ENCODE data around the gene TPCN2. TPM values are rescaled to one million over a fixed set of nuclear protein-coding genes. Genes with fewer than 3 reads are reported as not detected.

The TPCN2 gene
- total and polyA plus RNA-seq, 2 of the 4 experiments (the other 2 are of a cell fraction) = 3.4 to 8.0 TPM

- Histone ChIP-seq H2BK20ac (ENCODE audit: low read depth, low read length) (0 out of 2 replicates have a peak overlapping the region, but pooled peaks have one; percentile 28), H3K9me1 (ENCODE audit: insufficient read depth, low read length) (peaks cover 17% of the 10 kb centered on the region), H3K56ac (ENCODE audit: extremely low read depth, insufficient read depth, low read length) (no peak overlapping the region), H2AK9ac (replicated peaks; ENCODE audit: low read depth, low read length, poor library complexity) (peak overlapping the region; percentile 55), H3K4me3 (ENCODE audit: insufficient read depth, low read depth, low read length) (no peak overlapping the region), H3K14ac (replicated peaks; ENCODE audit: low read depth, low read length) (no peak overlapping the region), H2BK15ac (ENCODE audit: low read depth, low read length) (peak overlapping the region; percentile 64; the same call in 1 of the 3 replicates), H4K91ac (ENCODE audit: insufficient read depth, low read depth, low read length) (peak overlapping the region; percentile 27; the same call in 1 of the 2 replicates), H2BK5ac (ENCODE audit: low read depth, low read length, poor library complexity, severe bottlenecking) (no peak overlapping the region), H4K5ac (ENCODE audit: low read depth, low read length) (no peak overlapping the region), H3K4me2 (ENCODE audit: low read depth, low read length) (no peak overlapping the region), H2BK120ac (ENCODE audit: low read depth, low read length) (peak overlapping the region; percentile 22), H3K79me1 (ENCODE audit: low read depth in 1 of 2, low read length in 2 of 2) (no peaks in the 10 kb centered on the region), H3K23ac (ENCODE audit: low read depth, low read length) (no peak overlapping the region), H3K36me3 (ENCODE audit: control insufficient read depth, insufficient read depth, low read length) (no peaks in the 10 kb centered on the region), H4K8ac (ENCODE audit: low read depth in 2 of 2, low read length in 2 of 2) (no peak overlapping the region), H3K4ac (ENCODE audit: low read depth, low read length) (no peak overlapping the region), H2AK5ac (ENCODE audit: low read depth, low read length) (0 out of 2 replicates have a peak overlapping the region, but pooled peaks have one; percentile 86), H3K18ac (ENCODE audit: low read depth, low read length) (no peak overlapping the region), H3K27ac (ENCODE audit: insufficient read depth, low read length) (no peak overlapping the region), H3K27me3 (ENCODE audit: control insufficient read depth, insufficient read depth, low read length) (no peaks in the 10 kb centered on the region), H3K9ac (ENCODE audit: low read depth, low read length) (no peak overlapping the region), H4K20me1 (ENCODE audit: insufficient read depth, low read length) (no peaks in the 10 kb centered on the region), H3K4me1 (ENCODE audit: control insufficient read depth, insufficient read depth, low read length) (peaks cover 24% of the 10 kb centered on the region), H2AFZ (replicated peaks; ENCODE audit: low read length, poor library complexity) (no peak overlapping the region), H3K9me3 (ENCODE audit: control insufficient read depth, insufficient read depth, low read length) (peaks cover 10% of the 10 kb centered on the region)
- DNase-seq (no peak), ATAC-seq (ENCODE audit: low read depth) (no peak)
- no peak for TF ChIP-seq MAFK (IDR thresholded peaks at IDR 0.05; ENCODE audit: low read depth, low read length)
- no peak for TF ChIP-seq BHLHE40 (IDR thresholded peaks at IDR 0.05; ENCODE audit: low read depth, low read length)
- TF ChIP-seq MXI1 (IDR thresholded peaks at IDR 0.05; ENCODE audit: borderline replicate concordance, low read depth, low read length) = no peak
- no peak for TF ChIP-seq CEBPB (IDR thresholded peaks at IDR 0.05; ENCODE audit: low read depth, low read length)
- TF ChIP-seq POLR2A (IDR thresholded peaks at IDR 0.05; ENCODE audit: low read depth, low read length) = no peak
- no peak for TF ChIP-seq RAD21 (IDR thresholded peaks at IDR 0.05; ENCODE audit: low read length)
- TF ChIP-seq RCOR1 (IDR thresholded peaks at IDR 0.05; ENCODE audit: insufficient replicate concordance, low read length) = no peak
- POLR2A ChIA-PET (ENCODE audit: unreplicated experiment) = no interaction called here
- BruUV-seq (replicated peaks) = no TSS peak
- CTCF ChIA-PET = interaction anchor here (1.4 kb wide), 1 partner anchor 40 kb away, joined by 3 read pairs; no protein-coding TSS in a partner anchor
- 100% methylated on average over 1 of the region's 6 CpGs; no CpG with 5 or more reads in 1 of the 2 experiments for WGBS, 2 experiments (ENCODE audit: extremely low coverage in 2 of 2, insufficient read length in 1 of 2)
- in situ Hi-C loops (cut with MboI; ENCODE audit: low sequenced_read_pairs) (no loop called here), intact Hi-C loops (cut with micrococcal nuclease) (no loop called here), dilution Hi-C loops (cut with HindIII; ENCODE audit: low sequenced_read_pairs, unreplicated experiment) (no loop called here)
These were observed 122.9 kb downstream of the TPCN2 start for GRCh38 chr11:69171476-69172240.

All from IMR-90 (cell line).